ENCODE data around the gene TCF4. TPM values are rescaled to one million over a fixed set of nuclear protein-coding genes. Genes with fewer than 3 reads are reported as not detected.

Gene TCF4
- total and polyA plus RNA-seq, 2 donors (not counting 3 experiments of a cell fraction or from before 2014, with no cell fraction given), result 183 to 390 TPM

- H3K79me2 ChIP-seq (ENCODE audit: control insufficient read depth, insufficient read depth, low read length), result peaks cover 83% of the 10 kb centered on the region
- CTCF ChIA-PET, result interaction anchor here (0.6 to 1.7 kb wide), 2 partner anchors 14 to 25 kb away, joined by 3 to 4 read pairs; no protein-coding TSS in a partner anchor
Measured at GRCh38 chr18:55370936-55371335, 217.1 kb downstream of the TCF4 start.

More at GRCh38 chr18:55370936-55371335, 217.1 kb downstream of the TCF4 start:
- no peak overlapping the region for H3K4me2 ChIP-seq (ENCODE audit: insufficient read depth, low read length)
- H3K9me1 ChIP-seq (replicated peaks; ENCODE audit: control insufficient read depth, extremely low read depth, insufficient read depth, low read length), result no peaks in the 10 kb centered on the region
- H2AFZ ChIP-seq (ENCODE audit: low read depth, low read length), result no peak overlapping the region
- no peaks in the 10 kb centered on the region for H3K4me1 ChIP-seq (ENCODE audit: control insufficient read depth, extremely low read depth, insufficient read depth, low read length)
- H3K4me3 ChIP-seq (replicated peaks in 1 of 3; ENCODE audit: insufficient read depth in 1 of 3, low read depth in 1 of 3, low read length in 3 of 3), result no peak overlapping the region
- H3K9me3 ChIP-seq (replicated peaks; ENCODE audit: control insufficient read depth, insufficient read depth, low read length), result no peaks in the 10 kb centered on the region
- dilution Hi-C loops (cut with MboI; ENCODE audit: extremely low pct_ligation_motif_present, low sequenced_read_pairs) (no loop called here), intact Hi-C loops (cut with micrococcal nuclease) (no loop called here)
- no peak overlapping the region for H3K27ac ChIP-seq (ENCODE audit: insufficient read depth, low read depth, low read length)
- no peak for DNase-seq (ENCODE audit: low read depth, low spot score)
- no TSS peak for BruUV-seq (replicated peaks)
- H4K20me1 ChIP-seq (replicated peaks; ENCODE audit: control insufficient read depth, extremely low read depth, insufficient read depth, low read length), result peaks cover 33% of the 10 kb centered on the region
- no peak for FAIRE-seq
- POLR2A ChIA-PET, result no interaction called here
- TF ChIP-seq JUN (IDR thresholded peaks at IDR 0.05; ENCODE audit: borderline replicate concordance, insufficient read depth, insufficient read length, low read depth) (no peak), POLR2AphosphoS5 (IDR thresholded peaks at IDR 0.05; ENCODE audit: insufficient read depth, low read depth, low read length) (no peak), MYC (IDR thresholded peaks at IDR 0.05; ENCODE audit: low read depth, low read length) (no peak), MAX (IDR thresholded peaks at IDR 0.05; ENCODE audit: insufficient read depth, insufficient read length) (no peak), FOS (IDR thresholded peaks at IDR 0.05; ENCODE audit: borderline replicate concordance, insufficient read depth, low read length) (no peak), EZH2 (IDR thresholded peaks at IDR 0.05; ENCODE audit: borderline replicate concordance, low read depth, low read length, severe bottlenecking) (no peak), CTCF (IDR thresholded peaks at IDR 0.05; ENCODE audit: extremely low read depth in 1 of 2, insufficient read depth in 1 of 2, low read depth in 1 of 2, low read length in 2 of 2) (no peak), GATA2 (IDR thresholded peaks at IDR 0.05; ENCODE audit: insufficient read depth, insufficient read length, low read depth, low read length) (no peak)
- peaks cover 4% of the 10 kb centered on the region in 2 experiments for H3K36me3 ChIP-seq (ENCODE audit: control insufficient read depth in 2 of 2, extremely low read depth in 1 of 2, insufficient read depth in 2 of 2, low read length in 2 of 2)
- H3K27me3 ChIP-seq (ENCODE audit: control insufficient read depth in 2 of 2, insufficient read depth in 2 of 2, low read length in 2 of 2), result no peaks in the 10 kb centered on the region
- H3K9ac ChIP-seq (replicated peaks; ENCODE audit: extremely low read depth, insufficient read depth, low read length), result no peak overlapping the region
